ENCODE measurements around the gene KRT82. TPM values are rescaled to one million over a fixed set of nuclear protein-coding genes. Genes with fewer than 3 reads are reported as not detected.

Gene KRT82
- total RNA-seq, 2 donors from 2014 or later = not detected

GRCh38 chr12:52354200-52354599 lies 51.9 kb downstream of the KRT82 start:
- TF ChIP-seq CTCF (IDR thresholded peaks at IDR 0.05) = no peak
- no peak for DNase-seq
- H3K27ac ChIP-seq = no peak overlapping the region
- H3K36me3 ChIP-seq = no peaks in the 10 kb centered on the region
- no peak overlapping the region for H3K9ac ChIP-seq (ENCODE audit: low read depth in 2 of 2, low read length in 2 of 2)
- intact Hi-C loops (cut with DNase I) = no loop called here
- H3K27me3 ChIP-seq = no peaks in the 10 kb centered on the region
- no peaks in the 10 kb centered on the region for H3K4me1 ChIP-seq
- H3K9me3 ChIP-seq = no peaks in the 10 kb centered on the region
- no peak overlapping the region for H3K4me3 ChIP-seq

- no peak for DNase-seq
- Histone ChIP-seq H3K4me1 (no peaks in the 10 kb centered on the region), H3K9ac (ENCODE audit: low read depth in 2 of 2, low read length in 2 of 2) (no peak overlapping the region), H3K4me3 (no peak overlapping the region), H3K27ac (no peak overlapping the region), H3K9me3 (no peaks in the 10 kb centered on the region), H3K27me3 (no peaks in the 10 kb centered on the region), H3K36me3 (no peaks in the 10 kb centered on the region)
- intact Hi-C loops (cut with DNase I) = no loop called here
- TF ChIP-seq CTCF (IDR thresholded peaks at IDR 0.05) = no peak
Observed at GRCh38 chr12:52353766-52354165, 52.4 kb downstream of the KRT82 start.

- DNase-seq = no peak
- H3K9me3 ChIP-seq = no peaks in the 10 kb centered on the region
- intact Hi-C loops (cut with DNase I) = no loop called here
- H3K9ac ChIP-seq (ENCODE audit: low read depth in 2 of 2, low read length in 2 of 2) = no peak overlapping the region
- no peak overlapping the region for H3K27ac ChIP-seq
- no peak for TF ChIP-seq CTCF (IDR thresholded peaks at IDR 0.05)
- no peak overlapping the region for H3K4me3 ChIP-seq
- H3K36me3 ChIP-seq = no peaks in the 10 kb centered on the region
- no peaks in the 10 kb centered on the region for H3K4me1 ChIP-seq
- no peaks in the 10 kb centered on the region for H3K27me3 ChIP-seq
Observed at GRCh38 chr12:52352951-52353350, 53.2 kb downstream of the KRT82 start.

- Histone ChIP-seq H3K36me3 (no peaks in the 10 kb centered on the region), H3K4me1 (no peaks in the 10 kb centered on the region), H3K4me3 (no peak overlapping the region), H3K9ac (ENCODE audit: low read depth in 2 of 2, low read length in 2 of 2) (no peak overlapping the region), H3K9me3 (no peaks in the 10 kb centered on the region), H3K27me3 (no peaks in the 10 kb centered on the region), H3K27ac (no peak overlapping the region)
- TF ChIP-seq CTCF (IDR thresholded peaks at IDR 0.05) = no peak
- intact Hi-C loops (cut with DNase I) = no loop called here
- no peak for DNase-seq
Observed at GRCh38 chr12:52351196-52352059, 54.7 kb downstream of the KRT82 start.

GRCh38 chr12:52350786-52351185 lies 55.3 kb downstream of the KRT82 start:
- Histone ChIP-seq H3K9me3 (no peaks in the 10 kb centered on the region), H3K4me1 (no peaks in the 10 kb centered on the region), H3K36me3 (no peaks in the 10 kb centered on the region), H3K27me3 (no peaks in the 10 kb centered on the region), H3K9ac (ENCODE audit: low read depth in 2 of 2, low read length in 2 of 2) (no peak overlapping the region), H3K27ac (no peak overlapping the region), H3K4me3 (no peak overlapping the region)
- intact Hi-C loops (cut with DNase I) = no loop called here
- TF ChIP-seq CTCF (IDR thresholded peaks at IDR 0.05) = no peak
- DNase-seq = no peak

Measured in colonic mucosa (tissue), 4 donors.